ENCODE results near the gene TMEM120A. TPM values are rescaled to one million over a fixed set of nuclear protein-coding genes. Genes with fewer than 3 reads are reported as not detected.

Gene TMEM120A
- total RNA-seq, 4 donors from 2014 or later: 6.2 to 32.4 (median 29.0) TPM

GRCh38 chr7:75991531-75992082 lies 2.8 kb downstream of the TMEM120A start:
- Histone ChIP-seq H3K4me3 (no peak overlapping the region), H3K27me3 (no peaks in the 10 kb centered on the region), H3K36me3 (peaks cover 0 to 27% of the 10 kb centered on the region in 2 donors), H3K27ac (peak overlapping the region in 3 of 4 donors; percentile 91 to 100 (median 96)), H3K4me1 (peaks cover 0 to 64% (median 18%) of the 10 kb centered on the region in 3 donors), H3K9me3 (no peaks in the 10 kb centered on the region)
- no peak for TF ChIP-seq POLR2AphosphoS5 (IDR thresholded peaks at IDR 0.05)
- TF ChIP-seq, protein P1, sequence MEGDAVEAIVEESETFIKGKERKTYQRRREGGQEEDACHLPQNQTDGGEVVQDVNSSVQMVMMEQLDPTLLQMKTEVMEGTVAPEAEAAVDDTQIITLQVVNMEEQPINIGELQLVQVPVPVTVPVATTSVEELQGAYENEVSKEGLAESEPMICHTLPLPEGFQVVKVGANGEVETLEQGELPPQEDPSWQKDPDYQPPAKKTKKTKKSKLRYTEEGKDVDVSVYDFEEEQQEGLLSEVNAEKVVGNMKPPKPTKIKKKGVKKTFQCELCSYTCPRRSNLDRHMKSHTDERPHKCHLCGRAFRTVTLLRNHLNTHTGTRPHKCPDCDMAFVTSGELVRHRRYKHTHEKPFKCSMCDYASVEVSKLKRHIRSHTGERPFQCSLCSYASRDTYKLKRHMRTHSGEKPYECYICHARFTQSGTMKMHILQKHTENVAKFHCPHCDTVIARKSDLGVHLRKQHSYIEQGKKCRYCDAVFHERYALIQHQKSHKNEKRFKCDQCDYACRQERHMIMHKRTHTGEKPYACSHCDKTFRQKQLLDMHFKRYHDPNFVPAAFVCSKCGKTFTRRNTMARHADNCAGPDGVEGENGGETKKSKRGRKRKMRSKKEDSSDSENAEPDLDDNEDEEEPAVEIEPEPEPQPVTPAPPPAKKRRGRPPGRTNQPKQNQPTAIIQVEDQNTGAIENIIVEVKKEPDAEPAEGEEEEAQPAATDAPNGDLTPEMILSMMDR (IDR thresholded peaks at IDR 0.05): no peak
- TF ChIP-seq POLR2A (IDR thresholded peaks at IDR 0.05): no peak
- TF ChIP-seq EP300 (IDR thresholded peaks at IDR 0.05): no peak
- no peak for ATAC-seq
- WGBS, 2 donors (ENCODE audit: low coverage in 1 of 2): 93 to 100% methylated on average over 3 to 6 of the region's 9 CpGs

- no peak for ATAC-seq
These were observed 4.7 kb downstream of the TMEM120A start for GRCh38 chr7:75989500-75990388.

DNA sequence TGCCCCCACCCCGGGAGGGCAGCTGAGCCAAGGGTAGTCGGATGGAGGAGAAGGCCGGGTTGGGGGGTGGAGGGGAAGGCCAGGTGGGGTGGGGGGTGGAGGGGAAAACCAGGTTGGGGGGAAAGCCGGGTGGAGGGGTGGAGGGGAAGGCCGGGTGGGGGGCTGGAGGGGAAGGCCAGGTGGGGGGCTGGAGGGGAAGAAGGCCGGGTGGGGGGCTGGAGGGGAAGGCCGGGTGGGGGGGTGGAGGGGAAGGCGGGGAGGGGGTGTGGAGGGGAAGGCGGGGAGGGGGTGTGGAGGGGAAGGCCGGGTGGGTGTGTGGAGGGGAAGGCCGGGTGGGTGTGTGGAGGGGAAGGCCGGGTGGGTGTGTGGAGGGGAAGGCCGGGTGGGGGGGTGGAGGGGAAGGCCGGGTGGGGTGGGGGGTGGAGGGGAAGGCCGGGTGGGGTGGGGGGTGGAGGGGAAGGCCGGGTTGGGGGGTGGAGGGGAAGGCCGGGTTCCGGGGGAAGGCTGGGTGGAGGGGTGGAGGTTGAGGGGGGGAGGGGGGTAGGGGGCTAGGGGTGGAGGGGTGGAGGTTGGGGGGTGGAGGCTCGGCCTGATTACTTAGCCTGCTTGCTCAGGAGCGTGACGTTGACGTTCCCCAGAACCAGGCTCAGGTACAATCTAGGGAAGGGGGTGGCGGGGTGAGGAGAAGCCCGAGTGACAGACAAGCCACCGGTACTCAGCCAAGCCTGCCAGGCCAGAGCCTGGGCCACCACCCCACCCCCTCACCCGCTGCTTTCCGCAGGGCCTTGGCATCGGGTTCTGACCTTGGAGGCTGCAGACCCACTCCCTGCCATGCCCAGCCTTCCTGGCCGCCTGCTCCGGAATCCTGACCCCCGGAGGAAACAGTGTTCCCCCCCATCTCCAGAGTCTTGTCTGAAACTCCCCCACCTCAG lies 5.6 kb downstream of the TMEM120A start:
- WGBS, 2 donors (ENCODE audit: low coverage in 1 of 2): 28 to 60% methylated on average over 2 to 6 of the region's 31 CpGs
- H3K4me1 ChIP-seq: peaks cover 0 to 63% (median 18%) of the 10 kb centered on the region in 3 donors
- peaks cover 0 to 55% of the 10 kb centered on the region in 2 donors for H3K36me3 ChIP-seq
- H3K4me3 ChIP-seq: peak overlapping the region in 1 of 2 donors; percentile 15
- TF ChIP-seq, protein P1 (IDR thresholded peaks at IDR 0.05): no peak
- no peak for TF ChIP-seq POLR2A (IDR thresholded peaks at IDR 0.05)
- no peaks in the 10 kb centered on the region for H3K9me3 ChIP-seq
- ATAC-seq: no peak
- no peaks in the 10 kb centered on the region for H3K27me3 ChIP-seq
- H3K27ac ChIP-seq: peak overlapping the region in 3 of 4 donors; percentile 61 to 66 (median 61)

More at GRCh38 chr7:75989500-75990388, 4.7 kb downstream of the TMEM120A start:
- Histone ChIP-seq H3K4me1 (peaks cover 0 to 65% (median 18%) of the 10 kb centered on the region in 3 donors), H3K4me3 (peak overlapping the region in 1 of 2 donors; percentile 15), H3K36me3 (peaks cover 0 to 45% of the 10 kb centered on the region in 2 donors), H3K27ac (peak overlapping the region in 3 of 4 donors; percentile 61 to 66 (median 61)), H3K27me3 (no peaks in the 10 kb centered on the region), H3K9me3 (no peaks in the 10 kb centered on the region)
- no peak for TF ChIP-seq POLR2AphosphoS5 (IDR thresholded peaks at IDR 0.05)
- TF ChIP-seq POLR2A (IDR thresholded peaks at IDR 0.05): no peak
- TF ChIP-seq, protein P1 (IDR thresholded peaks at IDR 0.05): no peak
- no peak for TF ChIP-seq EP300 (IDR thresholded peaks at IDR 0.05)
- WGBS, 2 donors (ENCODE audit: low coverage in 1 of 2): 47 to 74% methylated on average over 8 to 14 of the region's 21 CpGs

- H3K4me1 ChIP-seq: peaks cover 0 to 55% (median 13%) of the 10 kb centered on the region in 3 donors
- H3K36me3 ChIP-seq: peaks cover 0 to 63% of the 10 kb centered on the region in 2 donors
These were observed 6.4 kb downstream of the TMEM120A start for GRCh38 chr7:75987805-75988567.

More at GRCh38 chr7:75987805-75988567, 6.4 kb downstream of the TMEM120A start:
- Histone ChIP-seq H3K27ac (peak overlapping the region in 1 of 4 donors; percentile 37), H3K27me3 (no peaks in the 10 kb centered on the region), H3K9me3 (no peaks in the 10 kb centered on the region), H3K4me3 (no peak overlapping the region)
- WGBS, 2 donors (ENCODE audit: low coverage in 1 of 2): 75 to 90% methylated on average over 5 of the region's 30 CpGs
- no peak for ATAC-seq
- TF ChIP-seq, protein P1 (IDR thresholded peaks at IDR 0.05): no peak
- no peak for TF ChIP-seq EP300 (IDR thresholded peaks at IDR 0.05)
- TF ChIP-seq POLR2A (IDR thresholded peaks at IDR 0.05): no peak
- no peak for TF ChIP-seq POLR2AphosphoS5 (IDR thresholded peaks at IDR 0.05)

Measured in gastroesophageal sphincter (tissue), 4 donors.